Measurements from ENCODE around the gene PVALEF. TPM values are rescaled to one million over a fixed set of nuclear protein-coding genes. Genes with fewer than 3 reads are reported as not detected.

Gene PVALEF
- total RNA-seq, 2 experiments from 2014 or later = not detected

DNA sequence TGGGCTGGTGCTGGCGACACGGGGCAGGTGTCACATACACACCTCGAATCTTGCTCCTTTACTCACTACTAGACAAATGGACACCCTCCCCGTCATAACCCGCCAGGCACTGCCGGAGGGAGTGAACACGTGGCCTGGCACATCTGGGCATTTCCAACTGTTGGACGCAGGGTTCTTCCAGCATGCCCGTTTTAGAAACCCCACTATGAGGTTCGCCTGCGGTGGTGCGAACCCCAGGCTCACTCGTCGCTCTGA is 64.3 kb downstream of the PVALEF start:
- DNase-seq = no peak
- Mint-ChIP-seq H3K4me3 (no peak overlapping the region), H3K36me3 (peaks cover 6% of the 10 kb centered on the region), H3K27me3 (no peaks in the 10 kb centered on the region), H3K4me1 (peaks cover 5% of the 10 kb centered on the region), H3K27ac (no peak overlapping the region), H3K9me3 (no peaks in the 10 kb centered on the region)

GRCh38 chr17:81230043-81230820 is 64.9 kb downstream of the PVALEF start:
- H3K27ac Mint-ChIP-seq = no peak overlapping the region
- H3K27me3 Mint-ChIP-seq = no peaks in the 10 kb centered on the region
- peaks cover 5% of the 10 kb centered on the region for H3K4me1 Mint-ChIP-seq
- H3K9me3 Mint-ChIP-seq = no peaks in the 10 kb centered on the region
- no peak for DNase-seq
- no peak overlapping the region for H3K4me3 Mint-ChIP-seq
- peaks cover 6% of the 10 kb centered on the region for H3K36me3 Mint-ChIP-seq

GRCh38 chr17:81231121-81231645 is 65.9 kb downstream of the PVALEF start:
- peaks cover 5% of the 10 kb centered on the region for H3K4me1 Mint-ChIP-seq
- H3K36me3 Mint-ChIP-seq = peaks cover 6% of the 10 kb centered on the region
- DNase-seq = no peak
- H3K4me3 Mint-ChIP-seq = no peak overlapping the region
- H3K27me3 Mint-ChIP-seq = no peaks in the 10 kb centered on the region
- H3K9me3 Mint-ChIP-seq = no peaks in the 10 kb centered on the region
- no peak overlapping the region for H3K27ac Mint-ChIP-seq

GRCh38 chr17:81231766-81232581 is 66.7 kb downstream of the PVALEF start:
- no peaks in the 10 kb centered on the region for H3K9me3 Mint-ChIP-seq

More at GRCh38 chr17:81231766-81232581, 66.7 kb downstream of the PVALEF start:
- H3K4me1 Mint-ChIP-seq = peaks cover 5% of the 10 kb centered on the region
- H3K27ac Mint-ChIP-seq = no peak overlapping the region
- no peak overlapping the region for H3K4me3 Mint-ChIP-seq
- DNase-seq = no peak
- H3K27me3 Mint-ChIP-seq = no peaks in the 10 kb centered on the region
- H3K36me3 Mint-ChIP-seq = peaks cover 6% of the 10 kb centered on the region

Other genes with a start within 250 kb of the PVALEF start
- 10 to 100 TPM; 21.6 to 23.8 TPM for gene CHMP6, start 173.7 kb upstream of the PVALEF start, total RNA-seq
- 10 to 100 TPM in 1 of 2 experiments, 1 to 10 TPM in 1; 7.7 to 10.0 TPM for gene BAIAP2, start 130.4 kb upstream of the PVALEF start, total RNA-seq
- gene AATK, start 714 bp downstream of the PVALEF start, total RNA-seq = under 1 TPM; 0.21 to 0.26 TPM
- gene CEP131, start 57.5 kb downstream of the PVALEF start, total RNA-seq = 10 to 100 TPM in 1 of 2 experiments, 1 to 10 TPM in 1; 8.6 to 10.2 TPM
- gene TEPSIN, start 73.5 kb downstream of the PVALEF start, total RNA-seq = 10 to 100 TPM; 25.9 to 31.7 TPM
- gene NDUFAF8, start 73.8 kb downstream of the PVALEF start, total RNA-seq = 100 to 1,000 TPM in 1 of 2 experiments, 10 to 100 TPM in 1; 97.2 to 102 TPM
- 10 to 100 TPM; 35.7 to 38.7 TPM for gene SLC38A10, start 129.8 kb downstream of the PVALEF start, total RNA-seq
- gene BAHCC1, start 229.9 kb downstream of the PVALEF start, total RNA-seq = under 1 TPM; 0.08 to 0.25 TPM